Activated CD4-positive, alpha-beta T cell treated with anti-CD3 and anti-CD28 coated beads for 36 hours (primary cell): ENCODE data around the gene CRIP3. TPM values are rescaled to one million over a fixed set of nuclear protein-coding genes. Genes with fewer than 3 reads are reported as not detected.

ENCODE experiments used
- ATAC-seq: fragments of 200-7000 bp; cut with Tn5 transposase; one replicate; pipeline ENCODE4 v1.10.0; 2021; ENCODE audit warnings: mild to moderate bottlenecking, moderate library complexity
- CTCF ChIA-PET: fragments of 350-600 bp; sonication (Branson Sonifier 250); formaldehyde crosslinking; loops from one replicate; lab custom pipeline; 2021; ENCODE audit warnings: antibody characterized with exemption; lab: Charles Lee
- POLR2A ChIA-PET: fragments of 350-600 bp; sonication (Branson Sonifier 250); formaldehyde crosslinking; loops from one replicate; lab custom pipeline; 2021; ENCODE audit warnings: antibody characterized with exemption, inconsistent platforms; lab: Charles Lee
- DNase-seq: peaks from one replicate; pipeline ENCODE4 v3.0.0-alpha.2; 2020
- H3K27ac Mint-ChIP-seq: one replicate; pipeline ENCODE4 v1.8.0; 2021; ENCODE audit warnings: mixed read lengths
- H3K27me3 Mint-ChIP-seq: one replicate; pipeline ENCODE4 v1.8.0; 2021; ENCODE audit warnings: mixed read lengths
- H3K36me3 Mint-ChIP-seq: one replicate; pipeline ENCODE4 v1.8.0; 2021; ENCODE audit warnings: low read depth, mixed read lengths
- H3K4me1 Mint-ChIP-seq: one replicate; pipeline ENCODE4 v1.8.0; 2021; ENCODE audit warnings: mixed read lengths
- H3K4me3 Mint-ChIP-seq: one replicate; pipeline ENCODE4 v1.8.0; 2021; ENCODE audit warnings: mild to moderate bottlenecking, moderate library complexity, mixed read lengths
- H3K9me3 Mint-ChIP-seq: one replicate; pipeline ENCODE4 v1.8.0; 2021; ENCODE audit warnings: low read depth, mixed read lengths
- intact Hi-C, 2 experiments: fragments of 100-400 bp; cut with DNase I in 1 of 2; cut with micrococcal nuclease in 1 of 2; formaldehyde crosslinking; loops; one replicate each; pipeline versions ENCODE4 v1.14.2 to v1.15.1; 2022 to 2024; cut with DNase I, micrococcal nuclease
- total RNA-seq, 2 experiments: library from RNA; stranded (reverse); gene quantifications; one replicate each; pipeline ENCODE4 v1.2.3, GENCODE V29; 2021

Gene CRIP3
- total RNA-seq, 2 experiments from 2014 or later = 1.6 to 1.8 TPM

GRCh38 chr6:43287717-43288679 is 20.6 kb downstream of the CRIP3 start:
- DNase-seq (no peak), ATAC-seq (no peak)
- ChIA-PET POLR2A (no interaction called here), CTCF (interaction anchor here (1.8 kb wide), 1 partner anchor 21 kb away, joined by 7 read pairs; the partner anchor contains the start of gene CRIP3)
- Mint-ChIP-seq H3K27me3 (peaks cover 16% of the 10 kb centered on the region), H3K36me3 (no peaks in the 10 kb centered on the region), H3K4me1 (no peaks in the 10 kb centered on the region), H3K27ac (no peak overlapping the region), H3K4me3 (no peak overlapping the region), H3K9me3 (no peaks in the 10 kb centered on the region)
- intact Hi-C loops = no loop called here

DNA sequence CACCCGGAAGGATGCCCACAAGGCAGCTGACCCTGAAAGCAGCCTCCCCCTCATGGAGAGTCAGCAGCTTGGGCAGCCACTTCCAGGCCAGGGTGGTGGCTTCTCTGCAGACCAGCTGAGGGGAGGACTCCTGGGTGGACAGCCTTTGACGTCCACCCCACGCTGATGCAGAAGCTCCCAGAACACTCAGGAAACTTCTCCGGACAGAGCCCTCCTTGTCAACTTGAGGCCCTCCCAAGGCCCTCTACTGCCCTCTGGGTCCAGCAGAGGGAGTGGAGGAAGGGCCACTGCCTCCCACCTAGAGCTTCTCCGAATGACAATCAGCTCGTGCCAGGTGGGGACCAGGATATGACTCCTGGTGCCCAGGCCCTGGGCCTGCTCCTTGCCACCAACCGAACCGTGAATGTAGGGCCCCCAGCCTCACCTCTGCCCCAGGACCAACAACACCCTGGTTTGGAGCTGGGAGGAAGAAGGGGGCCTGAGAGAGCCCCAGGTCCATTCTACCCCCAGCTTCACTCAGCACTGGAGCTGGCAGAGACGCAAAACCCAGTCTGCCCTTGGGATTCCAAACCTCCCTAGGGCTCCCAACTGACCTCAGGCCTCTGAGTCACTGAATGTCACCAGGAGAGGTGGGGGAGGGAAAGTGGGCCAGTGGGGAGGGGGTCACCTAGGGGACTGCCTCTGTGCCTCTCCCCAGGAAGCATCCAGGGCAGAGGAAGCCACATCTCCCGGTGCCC is 21.5 kb downstream of the CRIP3 start:
- Mint-ChIP-seq H3K4me1 (no peaks in the 10 kb centered on the region), H3K36me3 (no peaks in the 10 kb centered on the region), H3K27ac (no peak overlapping the region), H3K27me3 (peaks cover 18% of the 10 kb centered on the region), H3K9me3 (no peaks in the 10 kb centered on the region), H3K4me3 (no peak overlapping the region)
- ChIA-PET CTCF (interaction anchor here (1.8 kb wide), 1 partner anchor 22 kb away, joined by 7 read pairs; the partner anchor contains the start of gene CRIP3), POLR2A (no interaction called here)
- intact Hi-C loops = no loop called here
- ATAC-seq (no peak), DNase-seq (no peak)

DNA sequence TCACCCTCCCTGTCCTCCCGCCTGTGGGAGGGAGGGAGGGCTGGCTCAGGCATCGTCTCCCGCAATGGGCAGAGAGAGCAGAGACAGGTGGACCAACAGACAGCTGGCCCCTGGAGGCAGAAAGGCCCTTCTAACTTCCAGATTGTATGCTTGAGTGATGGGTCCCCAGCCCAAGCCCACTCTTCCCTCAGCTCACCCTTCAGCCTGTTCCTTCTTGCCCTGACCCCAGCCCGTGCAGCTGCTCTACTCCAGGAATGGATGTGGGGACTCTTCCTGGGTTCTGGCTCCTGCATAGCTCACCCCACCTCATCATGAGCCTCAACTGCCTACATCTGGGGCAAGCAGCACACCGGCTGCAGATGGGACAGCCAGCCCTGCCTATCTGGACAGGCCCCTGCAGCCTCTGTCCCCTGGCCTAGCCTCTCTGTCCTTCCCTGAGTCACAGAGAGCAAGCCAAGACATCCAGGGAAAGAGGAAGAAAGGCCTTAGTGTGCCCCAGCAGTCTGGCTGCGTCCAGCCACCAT is 22.1 kb downstream of the CRIP3 start:
- Mint-ChIP-seq H3K4me3 (no peak overlapping the region), H3K36me3 (no peaks in the 10 kb centered on the region), H3K4me1 (no peaks in the 10 kb centered on the region), H3K27me3 (peaks cover 18% of the 10 kb centered on the region), H3K9me3 (no peaks in the 10 kb centered on the region), H3K27ac (no peak overlapping the region)
- intact Hi-C loops = no loop called here
- DNase-seq = no peak
- POLR2A ChIA-PET = no interaction called here
- CTCF ChIA-PET = interaction anchor here (1.8 kb wide), 1 partner anchor 22 kb away, joined by 7 read pairs; the partner anchor contains the start of gene CRIP3
- no peak for ATAC-seq

DNA sequence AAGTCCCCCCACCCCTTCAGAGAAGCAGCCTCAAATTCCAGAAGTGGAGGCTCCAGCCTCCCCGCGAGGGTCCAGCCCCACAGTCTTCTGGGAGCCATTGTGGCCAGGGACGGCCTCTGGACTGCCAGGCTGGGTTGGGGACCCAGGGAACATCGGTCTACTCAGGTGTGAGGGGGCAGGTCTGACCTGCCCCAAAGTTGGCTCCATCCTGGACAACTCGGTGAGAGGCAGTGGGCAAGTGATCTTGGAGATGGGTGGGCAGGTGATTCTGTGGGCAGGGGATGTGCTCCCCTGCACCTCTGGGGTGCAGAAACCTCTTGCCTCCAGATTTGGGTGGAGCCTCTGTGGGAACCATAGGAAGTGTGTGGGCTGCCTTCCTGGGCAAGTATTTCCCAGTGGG is 22.8 kb downstream of the CRIP3 start:
- DNase-seq (no peak), ATAC-seq (no peak)
- Mint-ChIP-seq H3K9me3 (no peaks in the 10 kb centered on the region), H3K27me3 (peaks cover 20% of the 10 kb centered on the region), H3K36me3 (no peaks in the 10 kb centered on the region), H3K27ac (no peak overlapping the region), H3K4me3 (no peak overlapping the region), H3K4me1 (no peaks in the 10 kb centered on the region)
- POLR2A ChIA-PET = no interaction called here
- intact Hi-C loops = no loop called here
- CTCF ChIA-PET = no interaction called here

DNA sequence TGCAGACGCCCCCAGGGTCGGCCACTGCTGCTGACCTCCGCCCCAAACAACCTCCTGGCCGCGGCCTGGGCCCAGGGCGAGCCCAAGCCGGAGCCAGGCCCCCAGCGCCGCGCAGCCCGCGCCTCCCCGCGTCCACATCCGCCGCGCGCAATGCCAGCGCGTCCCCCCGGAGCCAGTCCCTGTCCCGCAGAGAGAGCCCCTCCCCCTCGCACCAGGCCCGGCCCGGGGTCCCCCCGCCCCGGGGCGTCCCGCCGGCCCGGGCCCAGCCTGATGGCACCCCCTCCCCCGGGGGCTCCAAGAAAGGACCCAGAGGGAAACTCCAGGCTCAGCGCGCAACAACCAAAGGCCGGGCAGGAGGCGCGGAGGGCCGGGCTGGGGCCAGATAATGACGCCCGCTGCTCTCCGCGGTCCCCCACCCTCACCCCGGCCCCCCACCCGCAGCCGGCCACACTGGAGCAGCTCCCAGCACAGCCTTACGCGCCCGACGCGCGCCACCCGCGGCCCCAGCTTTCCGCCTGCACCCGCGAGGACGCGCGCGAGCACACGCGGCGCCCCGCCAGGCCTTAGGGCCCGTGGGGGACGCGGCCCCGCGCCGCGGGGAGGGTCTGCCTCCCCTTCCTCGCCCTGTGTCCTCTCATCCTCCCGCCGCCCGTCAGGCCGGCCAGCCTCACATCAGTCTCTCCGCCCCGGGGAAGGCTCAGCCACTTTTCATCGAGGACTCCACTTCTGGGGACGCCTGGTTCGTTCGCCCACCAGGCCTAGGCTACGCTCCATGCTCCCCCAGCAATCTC is 23.4 kb downstream of the CRIP3 start:
- no peaks in the 10 kb centered on the region for H3K4me1 Mint-ChIP-seq
- no peaks in the 10 kb centered on the region for H3K9me3 Mint-ChIP-seq
- peaks cover 20% of the 10 kb centered on the region for H3K27me3 Mint-ChIP-seq
- H3K4me3 Mint-ChIP-seq = no peak overlapping the region
- POLR2A ChIA-PET = no interaction called here
- DNase-seq (no peak), ATAC-seq (no peak)
- H3K36me3 Mint-ChIP-seq = no peaks in the 10 kb centered on the region
- CTCF ChIA-PET = no interaction called here
- intact Hi-C loops = no loop called here
- no peak overlapping the region for H3K27ac Mint-ChIP-seq

DNA sequence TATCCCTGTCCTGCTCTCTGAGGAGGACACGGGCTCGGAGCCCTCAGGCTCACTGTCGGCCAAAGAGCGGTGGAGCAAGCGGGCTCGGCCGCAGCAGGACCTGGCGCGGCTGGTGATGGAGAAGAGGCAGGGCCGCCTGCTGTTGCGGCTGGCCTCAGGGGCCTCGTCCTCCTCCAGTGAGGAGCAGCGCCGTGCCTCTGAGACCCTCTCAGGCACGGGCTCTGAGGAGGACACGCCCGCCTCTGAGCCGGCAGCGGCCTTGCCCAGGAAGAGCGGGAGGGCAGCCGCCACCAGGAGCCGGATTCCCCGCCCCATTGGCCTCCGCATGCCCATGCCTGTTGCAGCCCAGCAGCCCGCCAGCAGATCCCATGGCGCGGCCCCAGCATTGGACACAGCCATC is 24.7 kb downstream of the CRIP3 start:
- H3K4me3 Mint-ChIP-seq = no peak overlapping the region
- H3K36me3 Mint-ChIP-seq = no peaks in the 10 kb centered on the region
- ChIA-PET POLR2A (no interaction called here), CTCF (no interaction called here)
- ATAC-seq (no peak), DNase-seq (no peak)
- no peak overlapping the region for H3K27ac Mint-ChIP-seq
- intact Hi-C loops = no loop called here
- H3K27me3 Mint-ChIP-seq = peaks cover 20% of the 10 kb centered on the region
- H3K9me3 Mint-ChIP-seq = no peaks in the 10 kb centered on the region
- H3K4me1 Mint-ChIP-seq = no peaks in the 10 kb centered on the region

DNA sequence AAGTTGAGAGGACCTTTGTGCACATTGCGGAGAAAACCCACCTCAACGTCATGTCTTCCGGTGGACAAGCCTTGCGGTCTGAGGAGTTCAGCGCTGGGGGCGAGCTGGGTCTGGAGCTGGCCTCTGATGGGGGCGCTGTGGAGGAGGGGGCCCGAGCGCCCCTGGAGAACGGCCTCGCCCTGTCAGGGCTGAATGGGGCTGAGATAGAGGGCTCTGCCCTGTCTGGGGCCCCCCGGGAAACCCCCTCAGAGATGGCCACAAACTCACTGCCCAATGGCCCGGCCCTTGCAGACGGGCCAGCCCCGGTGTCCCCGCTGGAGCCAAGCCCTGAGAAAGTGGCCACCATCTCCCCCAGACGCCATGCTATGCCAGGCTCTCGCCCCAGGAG is 25.1 kb downstream of the CRIP3 start:
- DNase-seq (no peak), ATAC-seq (no peak)
- H3K27ac Mint-ChIP-seq = no peak overlapping the region
- intact Hi-C loops = no loop called here
- no peaks in the 10 kb centered on the region for H3K9me3 Mint-ChIP-seq
- no peak overlapping the region for H3K4me3 Mint-ChIP-seq
- H3K27me3 Mint-ChIP-seq = peaks cover 20% of the 10 kb centered on the region
- ChIA-PET CTCF (no interaction called here), POLR2A (no interaction called here)
- H3K4me1 Mint-ChIP-seq = no peaks in the 10 kb centered on the region
- H3K36me3 Mint-ChIP-seq = no peaks in the 10 kb centered on the region

DNA sequence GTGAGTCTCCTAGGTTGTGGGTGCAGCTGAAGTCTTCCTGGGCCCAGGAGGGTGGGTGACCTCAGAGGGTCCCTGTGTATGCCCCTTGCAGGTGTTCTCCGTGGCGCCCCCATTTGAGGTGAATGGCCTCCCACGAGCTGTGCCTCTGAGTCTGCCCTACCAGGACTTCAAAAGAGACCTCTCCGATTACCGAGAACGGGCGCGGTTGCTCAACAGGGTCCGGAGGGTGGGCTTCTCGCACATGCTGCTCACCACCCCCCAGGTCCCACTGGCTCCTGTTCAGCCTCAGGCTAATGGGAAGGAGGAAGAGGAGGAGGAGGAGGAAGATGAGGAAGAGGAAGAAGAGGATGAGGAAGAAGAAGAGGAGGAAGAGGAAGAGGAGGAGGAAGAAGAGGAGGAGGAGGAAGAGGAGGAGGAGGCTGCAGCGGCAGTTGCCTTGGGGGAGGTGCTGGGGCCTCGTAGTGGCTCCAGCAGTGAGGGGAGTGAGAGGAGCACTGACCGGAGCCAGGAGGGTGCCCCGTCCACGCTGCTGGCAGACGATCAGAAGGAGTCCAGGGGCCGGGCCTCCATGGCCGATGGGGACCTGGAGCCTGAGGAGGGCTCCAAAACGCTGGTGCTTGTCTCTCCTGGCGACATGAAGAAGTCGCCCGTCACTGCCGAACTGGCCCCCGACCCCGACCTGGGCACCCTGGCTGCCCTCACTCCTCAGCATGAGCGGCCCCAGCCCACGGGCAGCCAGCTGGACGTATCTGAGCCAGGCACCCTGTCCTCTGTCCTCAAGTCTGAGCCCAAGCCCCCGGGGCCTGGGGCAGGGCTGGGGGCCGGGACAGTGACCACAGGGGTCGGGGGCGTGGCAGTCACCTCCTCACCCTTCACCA is 25.8 kb downstream of the CRIP3 start:
- Mint-ChIP-seq H3K4me1 (no peaks in the 10 kb centered on the region), H3K27me3 (peaks cover 20% of the 10 kb centered on the region), H3K4me3 (no peak overlapping the region), H3K27ac (no peak overlapping the region), H3K36me3 (no peaks in the 10 kb centered on the region), H3K9me3 (no peaks in the 10 kb centered on the region)
- POLR2A ChIA-PET = interaction anchor here (0.5 kb wide), 1 partner anchor 849 kb away, joined by 5 read pairs; no protein-coding TSS in a partner anchor
- intact Hi-C loops = no loop called here
- ATAC-seq = no peak
- no peak for DNase-seq
- CTCF ChIA-PET = interaction anchor here (0.5 kb wide), 1 partner anchor 10 kb away, joined by 3 read pairs; no protein-coding TSS in a partner anchor

DNA sequence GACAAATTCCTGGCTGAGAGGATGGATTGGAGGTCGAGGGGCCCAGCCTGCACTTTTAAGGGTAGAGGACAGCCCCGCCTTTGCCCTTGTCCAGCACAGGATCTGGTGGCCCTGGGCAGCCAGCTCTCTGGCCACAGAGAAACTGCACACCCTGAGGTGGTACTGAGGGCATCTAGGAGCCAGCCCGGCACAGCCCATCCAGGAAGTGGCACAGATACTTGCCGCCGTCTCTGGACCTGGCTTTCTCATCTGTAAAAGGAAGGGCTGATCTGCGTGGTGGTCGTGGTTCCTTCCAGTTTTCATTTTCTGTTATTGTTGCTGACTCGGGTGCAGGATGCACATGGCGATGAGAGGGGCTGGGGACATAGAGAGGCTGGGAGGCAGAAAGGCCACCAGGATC is 26.6 kb downstream of the CRIP3 start:
- no peak for ATAC-seq
- Mint-ChIP-seq H3K27ac (no peak overlapping the region), H3K4me1 (peaks cover under 1% of the 10 kb centered on the region), H3K4me3 (no peak overlapping the region), H3K27me3 (peaks cover 23% of the 10 kb centered on the region), H3K9me3 (no peaks in the 10 kb centered on the region), H3K36me3 (no peaks in the 10 kb centered on the region)
- POLR2A ChIA-PET = no interaction called here
- CTCF ChIA-PET = no interaction called here
- DNase-seq = no peak
- intact Hi-C loops = no loop called here

DNA sequence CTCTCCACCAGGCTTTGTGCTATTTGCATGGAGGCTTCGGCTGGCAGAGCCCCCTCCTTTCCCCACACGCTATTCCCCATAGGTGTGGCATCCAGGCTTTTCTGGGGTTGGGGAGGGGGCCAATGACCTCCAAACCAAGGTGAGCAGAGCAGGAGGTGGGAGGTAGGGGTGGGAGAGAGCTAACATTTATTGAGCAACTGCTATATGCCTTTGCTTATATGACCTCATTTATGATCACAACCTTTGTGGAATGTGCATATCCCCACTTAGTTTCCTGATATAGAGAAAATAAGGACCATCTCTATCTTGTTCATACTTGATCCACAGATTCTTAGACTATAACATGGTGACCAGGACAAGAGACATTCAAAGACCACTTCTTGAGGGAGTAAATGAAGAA is 28.4 kb downstream of the CRIP3 start:
- DNase-seq (no peak), ATAC-seq (no peak)
- Mint-ChIP-seq H3K9me3 (no peaks in the 10 kb centered on the region), H3K4me3 (no peak overlapping the region), H3K27ac (no peak overlapping the region), H3K4me1 (peaks cover 14% of the 10 kb centered on the region), H3K36me3 (no peaks in the 10 kb centered on the region), H3K27me3 (peaks cover 17% of the 10 kb centered on the region)
- ChIA-PET POLR2A (no interaction called here), CTCF (no interaction called here)
- intact Hi-C loops = no loop called here
